GM19468 (cell line): ENCODE results near the gene PIK3CG.
"Not testable (repeated sequence)": the region's sequence is repeated elsewhere in the genome, so short reads cannot be mapped to it uniquely, and the experiment has no call there.

Experiments used
- ATAC-seq: cut with Tn5 transposase; IDR thresholded peaks from one replicate; pipeline ENCODE4 v1.9.1; 2021; ENCODE audit warnings: mild to moderate bottlenecking, moderate library complexity, moderate number of reproducible peaks; ENCODE audit not compliant: unreplicated experiment; ENCODE audit errors: extremely low read depth

PIK3CG gene

GRCh38 chr7:106926892-106927291 lies 61.8 kb downstream of the PIK3CG start:
- no peak for ATAC-seq

GRCh38 chr7:106927536-106927935 lies 62.5 kb downstream of the PIK3CG start:
- ATAC-seq: no peak

- not testable (repeated sequence) for ATAC-seq
These were observed 64.5 kb downstream of the PIK3CG start for GRCh38 chr7:106929616-106930015.

- ATAC-seq: no peak
These were observed 71.2 kb downstream of the PIK3CG start for GRCh38 chr7:106936236-106936635.

- not testable (repeated sequence) for ATAC-seq
These were observed 73.0 kb downstream of the PIK3CG start for GRCh38 chr7:106938122-106938521.

GRCh38 chr7:106938803-106939202 lies 73.7 kb downstream of the PIK3CG start:
- ATAC-seq: no peak

- ATAC-seq: no peak
These were observed 79.1 kb downstream of the PIK3CG start for GRCh38 chr7:106944035-106944665.

- ATAC-seq: no peak
These were observed 82.2 kb downstream of the PIK3CG start for GRCh38 chr7:106947244-106947728.

- ATAC-seq: no peak
These were observed 87.0 kb downstream of the PIK3CG start for GRCh38 chr7:106952001-106952657.

GRCh38 chr7:106952658-106953231 lies 87.7 kb downstream of the PIK3CG start:
- no peak for ATAC-seq

- no peak for ATAC-seq
These were observed 89.8 kb downstream of the PIK3CG start for GRCh38 chr7:106954840-106955239.

- not testable (repeated sequence) for ATAC-seq
These were observed 90.8 kb downstream of the PIK3CG start for GRCh38 chr7:106955857-106956256.
